WI38 (cell line): ENCODE measurements around the gene NPY.

Experiments
- H3K4me3 ChIP-seq: 2 replicates; pipeline ENCODE4 v1.5.1; 2011; ENCODE audit warnings: low read depth, mild to moderate bottlenecking, control low read depth, low read length
- CTCF ChIP-seq: IDR thresholded peaks from 2 replicates; pipeline ENCODE4 v1.5.1; 2012; ENCODE audit warnings: low read depth, mild to moderate bottlenecking, control low read depth, low read length

The NPY gene

GRCh38 chr7:24283897-24284698 lies at the start of gene NPY:
NPY (plus strand) TSS chr7:24284190; CDS start chr7:24285241, 1,051 bp downstream.
- H3K4me3 ChIP-seq = no peak within 1 kb of the TSS
- no peak for TF ChIP-seq CTCF

GRCh38 chr7:24239260-24239659 lies 44.7 kb upstream of the NPY start:
- no peak for TF ChIP-seq CTCF
- no peak overlapping the region for H3K4me3 ChIP-seq

- no peak overlapping the region for H3K4me3 ChIP-seq
- TF ChIP-seq CTCF = no peak
Observed at GRCh38 chr7:24241206-24241605, 42.8 kb upstream of the NPY start.

- TF ChIP-seq CTCF = no peak
- no peak overlapping the region for H3K4me3 ChIP-seq
Observed at GRCh38 chr7:24244554-24244953, 39.4 kb upstream of the NPY start.

GRCh38 chr7:24245362-24245761 lies 38.6 kb upstream of the NPY start:
- TF ChIP-seq CTCF = no peak
- no peak overlapping the region for H3K4me3 ChIP-seq

GRCh38 chr7:24249266-24249665 lies 34.7 kb upstream of the NPY start:
- no peak overlapping the region for H3K4me3 ChIP-seq
- no peak for TF ChIP-seq CTCF

- no peak overlapping the region for H3K4me3 ChIP-seq
- no peak for TF ChIP-seq CTCF
Observed at GRCh38 chr7:24251568-24251967, 32.4 kb upstream of the NPY start.
